LNCaP clone FGC (cell line): ENCODE data around the gene VPREB1.

Source experiments
- DNase-seq: peaks from one replicate; pipeline ENCODE4 v3.0.0-alpha.2; 2011; ENCODE audit warnings: low read depth
- H3K4me3 ChIP-seq: 2 replicates; pipeline ENCODE4 v1.5.1; 2011; ENCODE audit warnings: mild to moderate bottlenecking, low read depth, low read length, control low read depth
- CTCF ChIP-seq: IDR thresholded peaks from 2 replicates; pipeline ENCODE4 v1.5.1; 2012; ENCODE audit warnings: mild to moderate bottlenecking; ENCODE audit not compliant: control insufficient read depth, insufficient read depth; ENCODE audit errors: extremely low read depth

VPREB1 gene

GRCh38 chr22:22239311-22239939 is 5.2 kb upstream of the VPREB1 start:
- no peak overlapping the region for H3K4me3 ChIP-seq
- TF ChIP-seq CTCF: no peak
- no peak for DNase-seq

GRCh38 chr22:22241554-22241898 is 3.1 kb upstream of the VPREB1 start:
- TF ChIP-seq CTCF: no peak

GRCh38 chr22:22242488-22242887 is 2.1 kb upstream of the VPREB1 start:
- no peak overlapping the region for H3K4me3 ChIP-seq
- DNase-seq: no peak
- no peak for TF ChIP-seq CTCF

More at GRCh38 chr22:22241554-22241898, 3.1 kb upstream of the VPREB1 start:
- no peak for DNase-seq
- H3K4me3 ChIP-seq: no peak overlapping the region

- no peak overlapping the region for H3K4me3 ChIP-seq
- no peak for DNase-seq
- TF ChIP-seq CTCF: no peak
Measured at GRCh38 chr22:22243033-22243680, 1.4 kb upstream of the VPREB1 start.

- H3K4me3 ChIP-seq: no peak overlapping the region
- DNase-seq: no peak
Measured at GRCh38 chr22:22245256-22245909, 797 bp downstream of the VPREB1 start.

GRCh38 chr22:22245935-22246525 is 1.4 kb downstream of the VPREB1 start:
- H3K4me3 ChIP-seq: no peak overlapping the region
- no peak for DNase-seq
- no peak for TF ChIP-seq CTCF

More at GRCh38 chr22:22245256-22245909, 797 bp downstream of the VPREB1 start:
- no peak for TF ChIP-seq CTCF

GRCh38 chr22:22246706-22247105 is 2.1 kb downstream of the VPREB1 start:
- no peak for TF ChIP-seq CTCF
- DNase-seq: no peak

More at GRCh38 chr22:22246706-22247105, 2.1 kb downstream of the VPREB1 start:
- H3K4me3 ChIP-seq: no peak overlapping the region
